NB4 (cell line): ENCODE results near the gene JAG2.

Experiments used
- DNase-seq: peaks from one replicate; pipeline ENCODE4 v3.0.0; 2010; ENCODE audit warnings: low read depth
- H3K4me3 ChIP-seq: one replicate; pipeline ENCODE4 v1.5.1; 2011; ENCODE audit warnings: mild to moderate bottlenecking, low read depth, low read length, moderate library complexity
- CTCF ChIP-seq: IDR thresholded peaks from one replicate; pipeline ENCODE4 v1.5.1; 2012; ENCODE audit warnings: low read depth, low read length
- MAX ChIP-seq: IDR thresholded peaks from 2 replicates; pipeline ENCODE4 v1.6.1; 2011; ENCODE audit warnings: low read depth, low read length
- MYC ChIP-seq: IDR thresholded peaks from 2 replicates; pipeline ENCODE4 v1.6.1; 2011; ENCODE audit warnings: low read depth, low read length
- POLR2A ChIP-seq: IDR thresholded peaks from 2 replicates; pipeline ENCODE4 v1.6.1; 2011; ENCODE audit warnings: mild to moderate bottlenecking; ENCODE audit not compliant: insufficient read length; ENCODE audit errors: extremely low read depth

Gene JAG2

GRCh38 chr14:105144666-105145380 is 23.8 kb downstream of the JAG2 start:
- no peak overlapping the region for H3K4me3 ChIP-seq
- no peak for DNase-seq
- TF ChIP-seq CTCF (no peak), MAX (no peak), POLR2A (no peak), MYC (no peak)

GRCh38 chr14:105144026-105144665 is 24.4 kb downstream of the JAG2 start:
- H3K4me3 ChIP-seq, result no peak overlapping the region
- no peak for DNase-seq
- TF ChIP-seq POLR2A, result no peak
- TF ChIP-seq MYC, result no peak
- TF ChIP-seq MAX, result no peak
- TF ChIP-seq CTCF, result no peak

GRCh38 chr14:105143451-105144025 is 25.0 kb downstream of the JAG2 start:
- DNase-seq, result no peak
- TF ChIP-seq POLR2A (no peak), MYC (no peak), CTCF (no peak), MAX (no peak)
- no peak overlapping the region for H3K4me3 ChIP-seq

- no peak for TF ChIP-seq CTCF
- TF ChIP-seq MYC, result no peak
- no peak for TF ChIP-seq MAX
- TF ChIP-seq POLR2A, result no peak
- no peak overlapping the region for H3K4me3 ChIP-seq
- DNase-seq, result no peak
Measured at GRCh38 chr14:105142651-105143450, 25.7 kb downstream of the JAG2 start.

GRCh38 chr14:105141486-105142281 is 26.9 kb downstream of the JAG2 start:
- H3K4me3 ChIP-seq, result no peak overlapping the region
- TF ChIP-seq CTCF, result no peak
- no peak for TF ChIP-seq MYC
- no peak for TF ChIP-seq MAX
- TF ChIP-seq POLR2A, result no peak
- DNase-seq, result no peak
